KMS-11 (cell line): ENCODE results near the gene RYR2.

ENCODE experiments used
- H2AFZ ChIP-seq: fragments of 200-600 bp; sonication (generic); 2 replicates; pipeline ENCODE4 v1.6.1; 2016; ENCODE audit warnings: antibody characterized with exemption, mixed run types, low read depth
- H3K27ac ChIP-seq: fragments of 200-600 bp; sonication (generic); 2 replicates; pipeline ENCODE4 v1.6.1; 2016; ENCODE audit warnings: mild to moderate bottlenecking, mixed run types
- H3K27me3 ChIP-seq: fragments of 200-600 bp; sonication (generic); 2 replicates; pipeline ENCODE4 v1.6.1; 2017; ENCODE audit warnings: mild to moderate bottlenecking, low read depth, mixed run types, moderate library complexity; ENCODE audit not compliant: insufficient read depth
- H3K36me3 ChIP-seq: fragments of 200-600 bp; sonication (generic); 2 replicates; pipeline ENCODE4 v1.6.1; 2017; ENCODE audit warnings: mild to moderate bottlenecking, mixed run types; ENCODE audit not compliant: insufficient read depth
- H3K4me1 ChIP-seq: fragments of 200-600 bp; sonication (generic); 2 replicates; pipeline ENCODE4 v1.6.1; 2016; ENCODE audit warnings: mild to moderate bottlenecking, low read depth, mixed run types; ENCODE audit not compliant: poor library complexity, severe bottlenecking
- H3K4me2 ChIP-seq: fragments of 200-600 bp; sonication (generic); 2 replicates; pipeline ENCODE4 v1.7.0; 2016; ENCODE audit warnings: mild to moderate bottlenecking, mixed run types
- H3K4me3 ChIP-seq: fragments of 200-600 bp; sonication (generic); IDR thresholded peaks from 2 replicates; pipeline ENCODE4 v1.6.1; 2017; ENCODE audit warnings: low read depth, low read length, mixed read lengths; ENCODE audit not compliant: insufficient read depth
- H3K79me2 ChIP-seq: fragments of 200-600 bp; sonication (generic); 2 replicates; pipeline ENCODE4 v1.6.1; 2016; ENCODE audit warnings: low read depth, mixed run types; ENCODE audit not compliant: insufficient read depth
- H3K9ac ChIP-seq: fragments of 200-600 bp; sonication (generic); 2 replicates; pipeline ENCODE4 v1.6.1; 2016; ENCODE audit warnings: mild to moderate bottlenecking, mixed run types
- H4K20me1 ChIP-seq: fragments of 200-600 bp; sonication (generic); 2 replicates; pipeline ENCODE4 v1.6.1; 2016; ENCODE audit warnings: mild to moderate bottlenecking, mixed run types; ENCODE audit not compliant: insufficient read depth
- CTCF ChIP-seq: fragments of 200-600 bp; sonication (generic); conservative IDR thresholded peaks from 2 replicates; pipeline ENCODE4 v1.6.1; 2017; ENCODE audit warnings: low read depth, mild to moderate bottlenecking, antibody characterized with exemption, low read length, moderate library complexity, mixed read lengths

RYR2 gene

GRCh38 chr1:237016626-237017025, 25.4 kb upstream of the RYR2 start:
- H3K79me2 ChIP-seq, result no peaks in the 10 kb centered on the region
- H3K4me2 ChIP-seq, result no peak overlapping the region
- H3K4me3 ChIP-seq, result no peak overlapping the region
- no peaks in the 10 kb centered on the region for H3K36me3 ChIP-seq
- no peak overlapping the region for H3K9ac ChIP-seq
- no peaks in the 10 kb centered on the region for H4K20me1 ChIP-seq
- no peak overlapping the region for H2AFZ ChIP-seq
- TF ChIP-seq CTCF, result no peak
- no peak overlapping the region for H3K27ac ChIP-seq
- H3K27me3 ChIP-seq, result no peaks in the 10 kb centered on the region
- H3K4me1 ChIP-seq, result no peaks in the 10 kb centered on the region

- no peaks in the 10 kb centered on the region for H3K4me1 ChIP-seq
- no peak overlapping the region for H3K4me2 ChIP-seq
- H2AFZ ChIP-seq, result no peak overlapping the region
- no peaks in the 10 kb centered on the region for H3K79me2 ChIP-seq
- H3K27me3 ChIP-seq, result no peaks in the 10 kb centered on the region
- H3K36me3 ChIP-seq, result no peaks in the 10 kb centered on the region
- no peak overlapping the region for H3K9ac ChIP-seq
- no peak overlapping the region for H3K27ac ChIP-seq
- H3K4me3 ChIP-seq, result no peak overlapping the region
- no peak for TF ChIP-seq CTCF
- no peaks in the 10 kb centered on the region for H4K20me1 ChIP-seq
These were observed 23.1 kb upstream of the RYR2 start for GRCh38 chr1:237018896-237019295.

GRCh38 chr1:237025358-237026074, 16.5 kb upstream of the RYR2 start:
- Histone ChIP-seq H3K4me1 (no peaks in the 10 kb centered on the region), H3K27me3 (no peaks in the 10 kb centered on the region), H3K4me3 (no peak overlapping the region), H3K79me2 (no peaks in the 10 kb centered on the region), H3K36me3 (no peaks in the 10 kb centered on the region), H3K4me2 (no peak overlapping the region), H4K20me1 (no peaks in the 10 kb centered on the region), H2AFZ (no peak overlapping the region), H3K9ac (no peak overlapping the region), H3K27ac (no peak overlapping the region)
- TF ChIP-seq CTCF, result no peak

GRCh38 chr1:237029240-237029639, 12.7 kb upstream of the RYR2 start:
- no peak overlapping the region for H2AFZ ChIP-seq
- no peaks in the 10 kb centered on the region for H4K20me1 ChIP-seq
- H3K4me1 ChIP-seq, result no peaks in the 10 kb centered on the region
- no peak overlapping the region for H3K4me2 ChIP-seq
- no peaks in the 10 kb centered on the region for H3K36me3 ChIP-seq
- no peak overlapping the region for H3K9ac ChIP-seq
- no peaks in the 10 kb centered on the region for H3K27me3 ChIP-seq
- H3K27ac ChIP-seq, result no peak overlapping the region
- no peaks in the 10 kb centered on the region for H3K79me2 ChIP-seq
- H3K4me3 ChIP-seq, result no peak overlapping the region
- TF ChIP-seq CTCF, result no peak
